ENCODE results near the gene TFEB.

TFEB gene

GRCh38 chr6:41677124-41677921, 58.1 kb downstream of the TFEB start:
- DNase-seq (ENCODE audit: low read depth in 1 of 2, low spot score in 1 of 2), result no peak

DNA sequence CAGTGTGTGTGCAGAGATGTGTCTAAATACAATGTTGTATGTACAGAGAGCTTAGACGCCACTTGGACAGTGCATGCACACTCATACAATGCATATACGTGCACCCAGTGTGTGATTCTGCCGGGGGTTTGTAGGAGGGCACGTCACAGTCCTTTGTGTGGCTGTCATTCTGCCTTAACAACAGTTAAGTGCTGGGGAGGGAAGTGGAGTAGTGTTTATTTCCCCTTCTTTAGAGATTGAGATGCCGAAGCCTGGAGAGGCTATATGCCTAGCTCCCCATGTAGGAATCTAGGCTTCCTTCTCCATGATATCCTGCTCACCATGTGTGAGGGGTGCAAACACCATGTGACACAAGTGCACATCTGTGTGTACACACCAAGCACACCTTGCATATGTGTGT, 59.0 kb downstream of the TFEB start:
- no peak for DNase-seq (ENCODE audit: low read depth in 1 of 2, low spot score in 1 of 2)

DNA sequence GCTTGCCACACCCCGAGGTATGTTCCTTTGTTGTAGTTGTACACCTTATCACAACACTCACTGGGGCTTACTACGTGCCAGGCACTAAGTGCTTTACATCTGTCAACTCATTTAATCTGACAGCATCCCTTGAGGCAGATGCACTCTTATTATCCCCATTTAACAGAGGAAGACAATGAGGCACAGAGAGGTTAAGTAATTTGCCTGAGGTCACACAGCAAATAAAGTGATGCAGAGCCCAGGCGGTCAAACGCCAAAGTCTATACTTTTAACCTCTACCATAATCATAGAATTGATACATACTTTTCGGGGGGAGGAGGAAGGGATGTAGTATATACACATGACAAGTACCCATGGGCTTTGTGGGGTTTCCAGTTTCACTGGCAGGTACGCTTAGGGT, 59.4 kb downstream of the TFEB start:
- no peak for DNase-seq (ENCODE audit: low read depth in 1 of 2, low spot score in 1 of 2)

DNA sequence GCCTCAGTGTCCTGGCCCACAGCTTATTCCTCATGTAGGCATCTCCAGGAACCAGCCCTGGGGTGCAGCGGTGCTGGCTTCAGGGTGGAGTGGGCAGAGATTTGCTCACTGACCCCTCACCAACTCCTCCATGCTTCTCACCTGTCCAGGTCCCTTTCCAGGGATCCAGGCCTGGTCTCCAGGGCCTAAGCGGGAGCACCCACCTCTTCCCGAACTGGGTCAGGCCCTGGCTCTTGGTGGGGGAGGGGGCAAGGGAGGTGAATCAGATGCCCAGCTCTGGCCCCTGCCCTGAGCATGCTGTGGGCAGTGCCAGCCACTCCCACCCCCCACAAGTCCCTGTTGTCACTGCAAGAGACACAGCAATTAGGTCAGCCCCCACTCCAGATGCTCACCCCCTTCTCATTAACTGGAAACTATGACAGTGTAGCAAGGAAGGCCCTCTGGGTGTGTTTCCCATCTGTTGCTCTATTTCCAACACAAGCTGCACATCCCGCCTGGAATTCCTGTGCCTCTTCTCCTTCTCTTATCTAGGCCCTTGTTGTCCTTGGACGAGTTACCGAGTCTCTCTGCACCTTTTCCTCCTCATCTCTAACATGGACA, 60.1 kb downstream of the TFEB start:
- DNase-seq (ENCODE audit: low read depth in 1 of 2, low spot score in 1 of 2), result no peak

DNA sequence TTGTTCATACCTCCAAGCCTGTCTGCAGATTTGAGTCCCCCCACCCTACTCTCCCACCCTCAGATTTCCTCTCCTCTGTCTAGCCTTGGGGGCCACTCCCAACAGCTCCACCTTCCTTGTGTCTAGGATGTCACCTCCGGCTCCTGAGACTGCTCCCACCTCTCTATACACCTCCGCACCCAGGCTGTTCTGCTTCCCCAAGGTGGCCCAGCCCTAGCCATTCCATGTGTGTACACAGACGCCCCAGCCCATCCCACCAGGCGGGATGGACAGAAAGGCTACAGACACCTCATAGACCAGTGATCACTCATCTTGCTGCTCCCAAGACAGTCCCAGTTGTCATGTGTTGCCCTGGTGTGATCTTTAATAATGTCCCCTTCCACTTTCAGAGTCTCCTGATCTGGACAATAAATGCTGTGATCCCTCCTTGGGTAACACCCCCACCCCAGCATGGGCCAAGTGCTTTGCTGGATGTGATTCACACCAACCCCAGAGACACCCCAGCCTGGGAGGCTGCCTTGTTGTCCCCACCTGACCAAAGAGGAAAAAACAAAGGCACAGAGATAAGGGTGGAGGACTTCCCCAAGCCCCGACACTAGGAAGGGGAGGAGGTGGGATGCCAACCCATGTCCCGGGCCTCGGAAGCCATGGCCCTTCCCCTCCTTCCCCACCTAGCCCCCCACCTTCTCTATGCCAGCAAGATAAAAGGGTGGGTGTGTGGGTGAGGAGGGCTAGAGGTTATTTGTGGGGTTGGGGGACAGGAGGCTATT, 61.0 kb downstream of the TFEB start:
- DNase-seq (ENCODE audit: low read depth in 1 of 2, low spot score in 1 of 2), result no peak

DNA sequence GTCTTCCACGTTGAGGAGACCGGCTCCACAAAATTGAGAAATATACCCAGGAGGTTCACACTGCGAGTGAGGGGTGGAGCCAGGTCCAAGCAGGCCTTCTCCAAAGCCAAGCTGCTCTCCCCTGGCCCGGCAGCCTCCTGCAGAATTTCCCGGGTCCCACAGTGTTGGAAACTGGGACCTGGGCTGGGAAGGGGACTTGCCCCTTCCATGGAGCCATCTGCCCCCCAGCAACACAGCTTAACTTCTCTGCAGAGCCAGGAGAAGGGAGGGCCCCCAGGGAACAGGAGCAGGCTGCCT, 61.8 kb downstream of the TFEB start:
- DNase-seq (ENCODE audit: low read depth in 1 of 2, low spot score in 1 of 2), result no peak

GRCh38 chr6:41672816-41673703, 62.3 kb downstream of the TFEB start:
- no peak for DNase-seq (ENCODE audit: low read depth in 1 of 2, low spot score in 1 of 2)

DNA sequence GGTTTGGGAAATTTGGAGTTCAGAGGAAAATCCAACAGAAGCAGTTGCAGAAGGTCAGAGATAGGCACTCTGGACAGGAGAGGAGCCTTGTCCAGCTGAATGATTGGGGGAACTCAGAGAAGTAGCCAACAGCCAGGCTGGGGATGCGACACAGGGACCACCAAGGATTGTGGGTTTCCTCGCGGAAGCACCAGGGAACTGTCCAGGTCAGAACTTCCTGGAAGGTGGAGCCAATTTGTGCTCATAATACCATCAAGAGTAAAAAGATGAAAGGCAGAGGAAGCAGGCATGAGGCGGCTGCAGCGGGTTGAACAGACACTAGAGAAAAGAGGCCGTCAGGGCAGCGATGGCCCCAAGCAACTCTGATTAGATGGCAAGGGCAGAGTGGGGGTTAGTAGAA, 63.4 kb downstream of the TFEB start:
- DNase-seq (ENCODE audit: low read depth in 1 of 2, low spot score in 1 of 2), result no peak

DNA sequence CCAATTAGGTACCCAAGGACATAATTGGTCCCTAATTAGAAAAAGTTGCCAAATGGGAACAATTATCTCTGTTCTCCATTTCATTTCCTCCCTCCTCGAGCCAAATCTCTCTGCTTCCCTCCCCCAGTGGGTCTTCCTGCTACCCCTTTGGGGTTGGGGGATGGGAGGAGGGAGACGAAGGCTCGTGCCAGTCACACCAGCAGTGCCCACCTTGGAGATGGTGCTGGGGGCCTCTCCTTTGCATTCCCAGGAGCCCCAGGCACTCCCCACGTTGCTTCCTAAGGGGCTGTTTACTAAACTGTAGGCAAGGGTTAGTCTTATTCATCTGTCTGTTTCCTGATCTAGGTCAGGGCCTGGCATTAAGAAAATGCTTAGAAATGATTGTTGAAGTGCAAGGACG, 64.0 kb downstream of the TFEB start:
- no peak for DNase-seq (ENCODE audit: low read depth in 1 of 2, low spot score in 1 of 2)

DNA sequence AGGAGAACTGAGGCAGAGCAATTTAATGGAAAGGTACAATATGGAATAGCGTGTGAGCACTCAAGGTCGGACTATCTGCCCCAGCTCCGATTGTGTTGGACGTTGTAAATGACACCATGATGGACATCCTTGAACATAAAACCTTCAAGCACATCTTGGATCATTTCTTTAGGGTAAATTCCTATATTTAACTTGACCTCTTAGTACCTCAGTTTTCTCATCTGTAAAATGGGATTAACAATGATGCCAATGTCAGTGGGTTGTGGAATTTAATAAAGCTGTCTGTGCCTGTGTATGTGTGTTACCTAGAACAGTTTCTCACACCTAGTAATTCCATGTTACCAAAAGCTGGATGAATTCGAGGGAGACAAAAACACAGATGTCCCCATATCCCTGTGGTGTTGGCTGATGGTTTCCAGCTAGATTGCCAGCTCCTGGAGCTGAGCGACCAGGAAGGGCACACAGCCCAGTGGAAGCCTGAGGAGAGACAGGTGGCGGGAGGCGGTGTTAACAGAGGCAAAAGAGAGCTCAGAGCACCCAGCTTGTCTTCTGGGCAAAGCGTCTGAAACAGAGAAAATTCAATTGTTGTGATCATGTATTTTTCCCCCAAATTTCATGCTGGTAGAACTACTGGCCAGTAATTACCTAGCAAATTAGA, 64.6 kb downstream of the TFEB start:
- DNase-seq (ENCODE audit: low read depth in 1 of 2, low spot score in 1 of 2), result no peak

DNA sequence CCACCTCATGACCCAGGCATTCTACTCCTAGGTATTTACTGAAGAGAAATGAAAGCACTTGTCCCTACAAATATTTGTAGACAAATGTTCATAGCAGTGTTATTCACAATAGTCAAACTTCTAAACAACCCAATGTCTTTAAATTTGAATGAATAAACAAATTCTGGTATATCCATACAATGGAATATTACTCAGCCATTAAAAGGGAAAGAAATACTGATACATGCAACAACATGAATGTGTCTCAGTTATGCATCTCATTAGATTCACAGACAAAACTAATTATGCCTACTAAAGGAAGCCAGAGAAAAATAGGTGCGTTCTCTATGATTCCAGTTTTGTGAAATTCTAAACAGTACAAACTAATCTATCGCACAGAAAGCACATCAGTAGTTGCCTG, 66.4 kb downstream of the TFEB start:
- no peak for DNase-seq (ENCODE audit: low read depth in 1 of 2, low spot score in 1 of 2)

- DNase-seq (ENCODE audit: low read depth in 1 of 2, low spot score in 1 of 2), result no peak
These were observed 68.2 kb downstream of the TFEB start for GRCh38 chr6:41667195-41667594.

- no peak for DNase-seq (ENCODE audit: low read depth in 1 of 2, low spot score in 1 of 2)
These were observed 71.1 kb downstream of the TFEB start for GRCh38 chr6:41664271-41664670.

GRCh38 chr6:41663568-41663967, 71.8 kb downstream of the TFEB start:
- DNase-seq (ENCODE audit: low read depth in 1 of 2, low spot score in 1 of 2), result no peak

GRCh38 chr6:41659935-41660334, 75.5 kb downstream of the TFEB start:
- no peak for DNase-seq (ENCODE audit: low read depth in 1 of 2, low spot score in 1 of 2)

DNA sequence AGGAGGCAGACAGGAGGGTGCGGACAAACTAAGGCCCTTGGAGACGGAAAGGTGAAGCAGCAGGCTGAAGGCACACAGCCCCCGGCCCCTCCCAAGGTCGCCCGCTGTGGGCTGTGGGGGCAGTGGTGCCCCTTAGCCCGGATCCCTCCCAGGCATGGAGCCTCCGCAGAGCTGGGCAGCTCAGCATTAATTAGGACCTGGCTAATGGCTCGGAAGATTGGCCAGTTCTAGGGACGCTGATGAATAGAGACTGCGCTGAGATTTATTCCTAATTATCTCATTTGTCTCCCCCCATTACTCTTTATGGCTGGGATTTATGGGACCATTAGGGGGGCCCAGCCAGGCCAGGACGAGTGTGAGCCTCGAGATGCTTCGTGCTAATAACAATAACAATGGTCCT, 76.8 kb downstream of the TFEB start:
- DNase-seq (ENCODE audit: low read depth in 1 of 2, low spot score in 1 of 2), result no peak

GRCh38 chr6:41657131-41658094, 78.0 kb downstream of the TFEB start:
- DNase-seq (ENCODE audit: low read depth in 1 of 2, low spot score in 1 of 2), result no peak

- DNase-seq (ENCODE audit: low read depth in 1 of 2, low spot score in 1 of 2), result no peak
These were observed 79.3 kb downstream of the TFEB start for GRCh38 chr6:41656002-41656691.

DNA sequence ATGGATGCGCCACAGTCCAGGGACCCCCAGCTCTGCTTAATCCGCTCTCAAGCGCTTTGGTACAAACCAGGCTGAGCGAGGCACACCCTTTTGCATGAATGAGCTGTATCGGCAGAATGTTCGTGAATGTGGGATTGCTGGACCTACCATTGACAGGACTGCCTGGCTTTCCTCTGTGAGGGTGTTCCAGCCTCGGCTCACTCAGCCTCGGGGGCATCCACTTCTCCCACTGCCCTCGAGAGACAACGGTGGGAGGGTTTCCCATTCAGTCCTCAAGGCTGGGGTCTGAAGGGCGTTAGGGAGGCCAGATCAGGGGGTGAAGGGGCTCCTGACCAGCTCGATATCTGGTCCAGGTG, 79.8 kb downstream of the TFEB start:
- no peak for DNase-seq (ENCODE audit: low read depth in 1 of 2, low spot score in 1 of 2)
